GM18526 (cell line): ENCODE data around the gene TIGD2.

Experiments used
- POLR2A ChIP-seq: IDR thresholded peaks from 3 replicates; pipeline ENCODE4 v1.6.1; 2011; ENCODE audit not compliant: insufficient read length; ENCODE audit errors: extremely low read depth

The TIGD2 gene

DNA sequence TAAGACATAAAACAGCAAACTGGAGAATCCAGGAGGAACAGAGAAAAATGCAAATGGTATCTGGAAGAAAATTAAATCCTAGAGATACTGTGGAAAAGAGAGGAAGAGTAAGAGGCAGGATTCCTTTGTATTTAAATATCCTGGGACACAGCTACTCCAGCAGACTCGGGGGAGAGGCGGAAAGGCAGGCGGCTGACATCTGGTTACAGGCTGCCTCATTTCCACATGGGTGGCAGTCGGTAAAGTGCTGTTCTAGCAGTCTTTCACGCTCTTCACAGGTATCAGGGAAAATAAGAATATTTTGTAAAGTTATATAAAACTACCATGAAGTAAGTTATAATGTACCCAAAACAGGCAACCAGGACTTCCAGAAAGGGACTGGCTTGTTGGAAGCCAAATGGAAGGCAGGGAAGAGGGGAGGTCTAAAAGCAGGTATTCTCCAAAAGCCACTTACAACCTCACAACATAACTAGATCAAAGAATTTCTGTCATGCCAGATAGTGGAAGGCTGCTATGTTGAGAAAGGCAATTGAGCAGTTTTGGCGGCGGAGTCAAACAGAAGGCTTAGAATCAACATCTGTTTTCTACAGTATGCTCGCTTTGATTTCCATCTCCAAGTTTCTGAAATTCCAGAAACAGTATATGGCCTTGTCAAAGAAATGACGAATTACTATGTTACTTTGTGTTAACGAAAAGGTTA is 1.3 kb upstream of the TIGD2 start:
- TF ChIP-seq POLR2A, result no peak

DNA sequence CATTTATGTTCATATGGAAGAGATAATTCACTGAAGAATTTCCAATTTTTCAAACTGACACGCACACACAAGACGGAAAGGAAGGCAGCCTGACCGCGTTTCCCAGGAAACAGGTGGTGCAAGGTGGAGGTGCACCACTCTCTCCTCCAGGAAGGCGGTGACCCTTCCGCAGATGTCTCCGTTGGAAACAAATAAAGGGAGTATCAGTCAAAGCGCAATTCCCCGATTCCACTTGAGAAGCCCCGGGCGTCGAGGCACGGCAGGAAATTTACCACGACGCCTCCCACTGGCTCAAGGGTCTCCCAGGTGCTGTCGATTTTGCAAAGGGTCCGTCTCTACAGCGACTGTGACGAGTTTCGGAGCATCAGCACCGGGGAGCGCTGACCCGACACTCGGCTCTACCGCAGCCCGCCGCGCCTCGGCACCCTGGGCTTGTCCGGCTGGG is 770 bp upstream of the TIGD2 start:
- no peak for TF ChIP-seq POLR2A

DNA sequence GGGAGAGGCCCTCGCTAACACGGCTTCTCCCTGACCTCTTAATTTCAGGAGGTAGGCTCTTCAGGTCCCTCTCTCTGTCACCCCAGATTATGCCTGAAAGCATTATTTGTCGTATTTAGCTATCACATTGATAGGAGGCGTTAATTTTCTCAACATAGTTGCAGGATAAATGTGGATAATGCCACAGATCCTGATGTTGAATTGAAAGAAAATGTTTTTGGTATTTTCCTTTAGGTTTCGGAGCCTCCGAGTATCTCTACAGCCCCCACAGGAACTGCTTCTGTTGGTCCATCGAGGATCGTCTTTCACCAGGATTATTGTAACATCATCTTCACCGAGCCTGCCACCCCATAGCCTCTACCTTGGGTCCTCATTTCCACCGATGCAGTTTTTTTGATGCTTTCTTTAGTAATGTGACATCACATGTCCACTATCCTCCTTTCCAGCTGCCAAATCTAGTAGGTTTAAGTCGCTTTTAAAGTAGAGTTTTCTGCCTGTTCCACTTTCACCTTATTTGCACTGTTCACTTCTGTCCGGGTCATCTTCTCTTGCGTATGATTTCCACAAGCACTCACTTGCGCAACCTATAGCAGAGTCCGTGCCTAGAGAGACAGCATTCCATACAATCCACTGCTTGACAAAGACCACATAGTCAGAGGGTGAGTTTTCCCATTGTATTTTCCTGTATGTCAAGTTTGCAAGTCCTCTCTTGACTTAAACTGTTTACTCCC is 665 bp downstream of the TIGD2 start:
- no peak for TF ChIP-seq POLR2A

DNA sequence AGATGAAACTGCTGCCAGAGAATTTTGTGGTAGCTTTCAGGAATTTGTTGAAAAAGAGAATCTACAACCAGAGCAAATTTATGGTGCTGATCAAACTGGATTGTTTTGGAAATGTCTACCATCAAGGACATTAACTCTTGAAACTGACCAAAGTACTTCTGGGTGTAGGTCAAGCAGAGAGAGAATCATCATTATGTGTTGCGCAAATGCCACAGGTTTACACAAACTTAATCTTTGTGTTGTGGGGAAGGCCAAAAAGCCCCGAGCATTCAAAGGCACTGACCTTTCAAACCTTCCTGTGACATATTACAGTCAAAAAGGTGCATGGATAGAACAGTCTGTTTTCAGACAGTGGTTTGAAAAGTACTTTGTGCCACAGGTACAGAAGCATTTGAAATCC is 2.1 kb downstream of the TIGD2 start:
- TF ChIP-seq POLR2A, result no peak

DNA sequence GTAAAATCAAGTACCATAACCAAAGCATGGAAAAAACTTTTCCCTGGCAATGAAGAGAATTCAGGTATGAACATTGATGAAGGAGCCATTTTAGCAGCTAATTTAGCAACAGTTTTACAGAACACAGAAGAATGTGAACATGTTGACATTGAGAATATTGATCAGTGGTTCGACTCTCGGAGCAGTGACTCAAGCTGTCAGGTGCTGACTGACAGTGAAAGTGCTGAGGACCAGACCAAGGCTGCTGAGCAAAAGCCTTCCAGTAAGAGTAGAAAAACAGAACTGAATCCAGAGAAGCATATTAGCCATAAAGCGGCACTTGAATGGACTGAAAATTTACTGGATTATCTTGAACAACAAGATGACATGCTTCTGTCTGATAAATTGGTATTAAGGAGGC is 2.8 kb downstream of the TIGD2 start:
- TF ChIP-seq POLR2A, result no peak

DNA sequence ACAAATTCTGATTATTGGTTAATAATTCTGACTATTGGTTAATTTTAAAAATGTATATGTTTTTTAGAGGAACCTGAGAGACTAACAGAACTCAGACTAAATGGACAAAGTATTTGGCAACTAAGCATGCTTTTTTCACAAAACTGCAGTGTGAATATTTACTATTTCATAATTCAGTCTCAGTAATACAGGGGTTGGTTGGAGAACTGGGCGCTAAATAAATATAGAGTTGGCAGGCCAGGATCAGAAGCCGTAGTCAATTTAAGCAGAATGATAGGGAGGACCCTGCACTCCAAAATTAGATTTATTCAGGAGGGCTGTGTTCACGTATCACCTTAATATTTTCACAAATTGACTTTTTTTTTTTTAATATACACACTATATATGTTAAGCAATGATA is 5.8 kb downstream of the TIGD2 start:
- no peak for TF ChIP-seq POLR2A

DNA sequence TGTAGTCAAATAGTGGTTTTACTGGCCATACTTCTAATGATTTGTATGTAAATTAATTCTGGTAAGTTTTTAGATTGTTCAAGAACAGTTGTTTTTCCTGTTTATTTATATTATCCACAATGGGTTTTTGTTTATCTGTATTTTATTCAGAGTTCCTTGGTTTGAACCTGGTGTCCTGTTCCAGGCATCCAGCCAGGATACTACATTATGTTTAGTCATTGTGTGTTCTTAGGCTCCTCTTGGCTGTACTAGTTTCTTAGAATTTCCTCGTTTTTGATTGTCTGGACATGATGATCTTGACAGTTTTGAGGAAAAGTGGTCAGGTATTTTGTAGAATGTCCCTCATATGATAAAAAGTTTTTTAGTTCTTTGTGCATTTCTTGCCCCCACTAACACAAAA is 7.8 kb downstream of the TIGD2 start:
- no peak for TF ChIP-seq POLR2A

DNA sequence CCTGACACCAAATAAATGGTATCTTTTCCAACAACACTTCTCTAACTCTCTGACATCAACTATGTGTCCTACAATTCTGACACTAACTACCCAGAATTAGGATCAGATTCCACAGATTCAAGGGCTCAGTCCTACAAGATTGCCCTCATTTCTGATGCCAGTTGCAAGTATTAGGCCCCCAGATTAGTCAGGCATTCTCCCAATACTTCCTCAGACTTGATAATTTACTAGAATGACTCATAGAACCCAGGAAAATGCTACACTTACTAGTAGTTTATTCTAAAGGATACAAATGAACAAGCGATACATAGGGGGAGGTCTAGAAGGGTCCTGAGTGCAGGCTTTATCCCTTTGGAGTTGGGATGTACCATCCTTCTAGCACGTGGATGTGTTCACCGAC is 8.5 kb downstream of the TIGD2 start:
- TF ChIP-seq POLR2A, result no peak

DNA sequence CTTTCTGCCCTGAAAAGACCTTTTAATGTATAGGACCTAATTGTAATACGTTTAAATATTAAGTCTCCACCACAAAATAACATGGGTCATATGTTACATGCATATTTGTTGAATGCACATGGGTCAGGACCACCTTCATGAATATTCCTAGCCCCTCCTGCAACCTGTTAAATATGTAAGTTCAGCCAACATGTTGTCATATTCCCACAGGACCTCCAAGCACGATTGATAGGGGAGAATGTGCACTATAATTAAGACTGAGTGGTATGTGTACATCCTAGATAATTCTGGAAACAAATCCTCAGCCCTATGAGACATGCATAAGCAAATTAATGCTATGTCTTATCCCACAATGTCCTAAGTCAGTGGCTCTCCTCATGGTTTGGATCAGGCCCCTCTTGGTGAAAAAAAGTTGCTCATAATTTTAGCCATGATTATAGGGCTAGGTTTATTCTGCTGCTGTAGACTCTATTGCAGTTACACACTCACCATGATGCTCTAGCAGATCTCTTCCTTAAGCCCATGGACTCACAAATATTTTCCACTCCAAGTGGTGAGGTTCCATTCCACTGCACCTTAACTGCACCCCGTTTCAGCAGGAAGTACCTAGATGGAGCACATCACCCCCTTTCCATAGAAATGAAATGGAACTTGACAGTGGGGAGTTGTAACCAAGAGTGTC is 10.2 kb downstream of the TIGD2 start:
- TF ChIP-seq POLR2A, result no peak

DNA sequence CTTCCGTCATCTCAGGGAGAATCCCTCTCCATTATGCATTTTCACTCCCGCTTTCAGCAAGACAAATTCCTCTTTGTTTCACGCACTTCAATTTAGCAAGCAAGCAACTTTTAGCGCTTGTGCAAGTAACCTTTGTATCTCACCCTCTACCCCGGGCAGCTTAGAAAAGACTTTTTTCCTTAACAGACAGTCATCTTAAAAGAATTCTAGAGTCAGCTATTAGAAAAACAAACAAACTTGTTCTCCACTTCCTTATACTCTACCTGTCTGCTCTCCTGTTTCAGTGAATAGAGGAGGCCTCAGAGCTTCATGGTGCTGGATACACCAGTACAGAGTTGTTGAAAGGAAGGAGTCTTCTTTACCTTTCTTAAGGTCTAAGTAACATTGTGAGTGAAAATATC is 12.1 kb downstream of the TIGD2 start:
- no peak for TF ChIP-seq POLR2A

DNA sequence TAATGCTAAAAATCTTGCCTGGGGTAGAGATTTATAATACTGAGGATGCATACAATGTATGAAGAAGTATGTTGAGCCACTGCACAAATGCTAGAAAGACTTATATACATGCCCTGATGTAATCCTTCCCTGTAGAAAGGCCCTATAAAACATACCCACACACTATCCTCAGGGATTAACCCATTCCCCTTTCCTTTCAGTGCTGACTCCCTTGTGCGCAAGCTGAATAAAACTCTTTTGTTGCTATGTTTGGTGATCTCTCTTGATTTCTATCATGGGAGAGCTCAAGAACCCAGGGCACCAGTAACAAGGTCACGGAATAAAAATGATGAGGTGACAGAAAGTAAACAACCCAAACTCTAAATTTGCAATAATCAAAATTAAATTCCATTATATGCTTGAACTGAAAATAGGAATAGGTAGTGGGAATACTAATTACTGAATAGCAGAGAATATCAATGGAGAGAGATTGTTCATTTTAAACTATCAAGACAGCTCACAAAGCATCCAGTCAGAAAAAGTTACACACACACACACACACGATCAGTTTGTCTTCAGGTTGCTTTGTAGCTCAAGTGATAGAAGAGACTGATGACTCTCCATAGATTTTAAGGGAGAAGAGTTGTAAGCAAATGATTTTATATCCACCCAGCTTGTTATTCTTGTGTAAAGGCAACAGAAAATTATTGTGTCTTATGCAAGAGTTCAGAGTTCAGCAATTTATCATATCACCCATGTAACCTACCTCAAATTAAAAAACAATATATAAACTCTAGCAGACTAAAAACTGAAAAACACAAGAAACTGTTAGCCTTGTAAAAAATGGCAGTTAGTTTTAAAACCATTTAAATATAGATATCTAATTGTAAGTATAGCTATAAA is 14.8 kb downstream of the TIGD2 start:
- no peak for TF ChIP-seq POLR2A

DNA sequence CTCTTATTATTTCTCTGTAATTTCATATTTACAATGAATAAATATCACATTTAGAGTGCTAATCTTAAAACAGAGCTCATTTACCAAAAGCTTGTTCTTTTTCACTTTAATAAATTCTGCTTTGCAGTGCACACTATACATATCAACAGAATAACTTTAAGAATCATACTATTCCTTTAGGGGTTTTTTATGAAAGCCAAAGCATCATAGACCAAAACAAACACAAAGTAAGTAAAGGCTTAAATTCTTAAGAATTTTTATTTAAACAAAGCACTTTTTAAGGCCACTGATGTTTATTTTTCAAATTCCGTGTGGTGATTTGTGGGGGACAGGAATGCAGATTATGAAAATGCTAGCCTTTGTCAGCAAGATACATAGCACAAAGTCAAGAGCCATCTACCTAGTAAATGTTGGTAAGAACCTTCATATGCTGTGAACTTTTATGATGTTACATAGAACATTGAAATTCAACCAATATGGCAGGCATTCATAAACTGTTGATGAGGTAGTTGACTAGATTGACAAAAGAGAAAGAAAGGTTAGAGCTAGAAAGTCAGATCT is 17.8 kb downstream of the TIGD2 start:
- no peak for TF ChIP-seq POLR2A

DNA sequence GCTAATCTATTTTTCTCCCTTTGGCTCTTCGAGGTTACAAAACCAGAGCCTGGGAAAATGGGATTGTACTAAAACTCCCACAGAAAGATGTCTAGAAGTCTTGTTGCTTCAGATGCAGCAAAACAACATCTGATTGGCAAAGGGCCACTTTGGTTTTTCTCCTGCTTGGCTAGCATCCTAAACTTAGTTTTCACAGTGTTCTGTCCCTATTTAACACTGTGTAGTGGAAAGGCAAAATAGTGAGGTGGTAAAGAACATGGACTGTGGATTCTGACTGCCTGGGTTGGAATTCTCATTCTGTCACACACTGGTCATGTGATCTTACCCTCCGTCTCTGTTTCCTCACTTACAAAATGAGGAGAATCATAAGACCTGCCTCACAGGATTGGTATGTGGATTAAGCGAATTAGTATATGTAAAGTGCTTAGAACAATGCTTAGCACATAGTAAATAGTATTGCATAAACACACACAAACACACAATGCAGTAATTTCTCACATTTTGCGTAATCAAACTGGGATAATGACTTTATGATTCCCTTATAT is 23.5 kb downstream of the TIGD2 start:
- TF ChIP-seq POLR2A, result no peak

DNA sequence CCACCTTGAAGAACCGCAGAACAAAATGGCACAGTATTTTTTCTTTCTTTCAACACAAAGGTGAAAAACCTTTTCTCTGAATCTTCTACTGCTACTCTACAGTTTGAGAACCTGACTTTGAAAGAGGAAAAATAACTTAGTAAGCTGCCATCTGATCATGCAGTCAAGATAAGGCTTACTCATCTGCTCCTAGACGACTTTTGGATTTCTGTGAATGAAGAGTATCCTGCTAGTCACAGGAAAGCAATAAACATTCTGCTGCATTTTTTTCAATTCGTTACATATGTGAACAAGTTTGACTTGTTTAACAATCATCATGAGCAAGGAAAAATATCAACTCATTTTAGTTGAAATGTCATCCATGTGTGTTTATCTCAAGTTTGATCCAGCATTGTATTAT is 25.2 kb downstream of the TIGD2 start:
- TF ChIP-seq POLR2A, result no peak

DNA sequence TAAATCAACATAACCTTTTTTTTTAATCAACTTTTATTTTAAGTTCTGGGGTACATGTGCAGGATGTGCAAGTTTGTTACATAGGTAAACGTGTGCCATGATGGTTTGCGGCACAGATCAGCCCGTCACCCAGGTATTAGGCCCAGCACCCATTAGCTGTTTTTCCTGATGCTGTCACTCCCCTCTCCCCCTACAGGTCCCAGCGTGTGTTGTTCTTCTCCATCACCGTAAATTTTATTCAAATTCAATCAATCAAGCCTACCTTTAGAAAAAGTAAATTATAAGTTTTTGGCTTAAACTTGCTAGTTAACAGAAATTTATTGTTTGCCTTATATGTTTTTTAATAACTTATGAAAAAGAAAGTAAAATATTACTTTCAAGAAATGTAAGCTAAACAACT is 25.9 kb downstream of the TIGD2 start:
- TF ChIP-seq POLR2A, result no peak

DNA sequence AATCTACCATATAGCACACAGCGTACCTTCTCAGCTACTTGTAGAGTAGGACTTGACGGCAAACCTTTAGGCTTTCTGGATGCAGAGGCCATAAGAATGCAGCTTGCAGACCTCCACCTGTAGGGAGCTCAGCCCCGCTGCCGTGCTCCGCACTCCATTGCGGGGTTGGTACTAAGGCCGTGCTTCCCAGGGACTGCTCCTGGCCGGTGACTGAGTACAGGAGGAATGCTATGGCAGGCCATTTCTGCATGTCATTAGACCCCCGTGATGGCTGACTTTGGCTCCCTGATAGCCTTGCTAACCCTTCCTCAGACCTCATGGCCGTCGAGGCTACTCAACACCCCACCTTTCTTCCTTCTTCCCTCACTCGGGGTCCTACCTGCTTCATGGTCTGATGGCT is 26.4 kb downstream of the TIGD2 start:
- TF ChIP-seq POLR2A, result no peak
